WTC11 (cell line): ENCODE measurements around the gene USP11.

Source experiments
- RORB ChIP-seq: fragments of 250-450 bp; sonication (Bioruptor Pico); IDR thresholded peaks from 2 replicates; pipeline ENCODE4 v1.9.0; 2021; ENCODE audit warnings: mild to moderate bottlenecking
- TF ChIP-seq, protein P1 (sequence below): fragments of 200-600 bp; IDR thresholded peaks from 2 replicates; pipeline ENCODE4 v1.8.0; 2022; ENCODE audit warnings: antibody characterized with exemption

DNA sequence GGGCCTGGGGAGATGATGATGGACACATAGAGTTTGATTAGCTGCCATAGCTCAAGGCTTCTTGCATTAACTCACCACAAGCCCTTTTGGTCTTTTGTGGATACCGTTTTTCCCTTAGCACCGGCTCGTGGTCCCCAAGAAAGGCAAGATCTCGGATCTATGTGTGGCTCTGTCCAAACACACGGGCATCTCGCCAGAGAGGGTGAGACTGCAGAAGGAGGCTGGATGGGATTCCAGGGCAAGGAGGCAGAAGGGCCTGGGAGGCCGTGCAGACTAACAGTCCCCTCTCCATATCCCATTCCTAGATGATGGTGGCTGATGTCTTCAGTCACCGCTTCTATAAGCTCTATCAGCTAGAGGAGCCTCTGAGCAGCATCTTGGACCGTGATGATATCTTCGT is 9.5 kb downstream of the USP11 start:
- no peak for TF ChIP-seq RORB
- TF ChIP-seq, protein P1, sequence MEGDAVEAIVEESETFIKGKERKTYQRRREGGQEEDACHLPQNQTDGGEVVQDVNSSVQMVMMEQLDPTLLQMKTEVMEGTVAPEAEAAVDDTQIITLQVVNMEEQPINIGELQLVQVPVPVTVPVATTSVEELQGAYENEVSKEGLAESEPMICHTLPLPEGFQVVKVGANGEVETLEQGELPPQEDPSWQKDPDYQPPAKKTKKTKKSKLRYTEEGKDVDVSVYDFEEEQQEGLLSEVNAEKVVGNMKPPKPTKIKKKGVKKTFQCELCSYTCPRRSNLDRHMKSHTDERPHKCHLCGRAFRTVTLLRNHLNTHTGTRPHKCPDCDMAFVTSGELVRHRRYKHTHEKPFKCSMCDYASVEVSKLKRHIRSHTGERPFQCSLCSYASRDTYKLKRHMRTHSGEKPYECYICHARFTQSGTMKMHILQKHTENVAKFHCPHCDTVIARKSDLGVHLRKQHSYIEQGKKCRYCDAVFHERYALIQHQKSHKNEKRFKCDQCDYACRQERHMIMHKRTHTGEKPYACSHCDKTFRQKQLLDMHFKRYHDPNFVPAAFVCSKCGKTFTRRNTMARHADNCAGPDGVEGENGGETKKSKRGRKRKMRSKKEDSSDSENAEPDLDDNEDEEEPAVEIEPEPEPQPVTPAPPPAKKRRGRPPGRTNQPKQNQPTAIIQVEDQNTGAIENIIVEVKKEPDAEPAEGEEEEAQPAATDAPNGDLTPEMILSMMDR: no peak
